HG02623 (cell line): ENCODE results near the gene GPN1.
"Not testable (repeated sequence)": the region's sequence is repeated elsewhere in the genome, so short reads cannot be mapped to it uniquely, and the experiment has no call there.

ENCODE experiments used
- ATAC-seq: cut with Tn5 transposase; IDR thresholded peaks from one replicate; pipeline ENCODE4 v1.9.1; 2021; ENCODE audit warnings: moderate library complexity; ENCODE audit not compliant: unreplicated experiment

Gene GPN1

DNA sequence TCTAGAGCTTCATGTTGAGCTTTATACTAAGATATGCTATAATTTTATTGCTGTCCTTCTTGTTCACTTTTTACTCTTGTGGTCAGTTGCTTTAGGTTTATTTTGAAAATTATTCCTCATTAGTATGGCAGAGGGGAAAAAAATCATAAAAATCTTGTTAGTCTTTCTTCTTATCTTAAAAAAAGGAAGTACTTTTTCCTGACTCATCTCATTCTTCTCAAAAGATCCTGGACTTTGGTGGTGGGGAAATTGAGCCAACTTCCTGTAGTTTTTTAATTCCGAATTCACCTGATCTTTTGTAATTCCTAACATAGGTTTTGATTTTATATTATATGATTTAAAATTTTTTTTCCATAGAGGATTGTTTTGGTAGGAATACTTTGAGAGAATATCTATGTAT lies 38.6 kb downstream of the GPN1 start:
- ATAC-seq, result no peak

DNA sequence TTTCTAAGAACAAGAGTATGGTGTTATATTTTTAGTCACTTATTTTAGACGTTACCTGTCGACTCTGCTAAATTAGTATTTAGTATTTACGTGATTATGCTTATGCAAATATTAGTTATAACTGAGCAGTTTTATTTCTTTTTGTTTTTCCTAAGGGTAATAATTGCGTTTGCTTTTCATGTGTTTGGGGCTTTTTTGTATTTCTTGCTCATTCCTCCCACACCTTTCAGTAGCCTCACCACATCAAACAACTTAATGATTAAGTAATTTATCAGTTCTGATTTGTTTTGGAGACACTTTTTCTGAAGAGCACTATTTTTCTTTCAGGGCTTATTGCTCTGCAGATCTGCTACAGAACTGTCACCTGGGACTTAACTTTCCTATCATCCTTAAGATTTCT lies 42.4 kb downstream of the GPN1 start:
- no peak for ATAC-seq

GRCh38 chr2:27672723-27673486 lies 44.1 kb downstream of the GPN1 start:
- no peak for ATAC-seq

DNA sequence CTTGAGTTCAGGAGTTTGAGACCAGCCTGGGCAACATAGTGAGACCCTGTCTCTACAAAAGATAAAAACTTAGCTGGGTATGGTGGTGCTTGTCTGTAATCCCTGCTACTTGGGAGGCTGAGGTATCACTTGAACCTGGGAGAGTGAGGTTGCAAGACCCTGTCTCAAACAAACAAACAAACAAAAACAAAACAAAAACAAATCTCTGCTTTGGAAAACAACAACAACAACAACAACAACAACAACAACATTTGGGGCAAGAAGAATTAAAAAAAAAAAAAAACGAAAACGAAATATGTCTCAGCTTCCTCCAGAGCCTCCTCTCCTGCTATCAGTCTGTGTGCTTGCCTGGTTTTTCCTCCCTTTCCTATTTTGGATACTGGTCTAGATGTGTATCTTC lies 51.7 kb downstream of the GPN1 start:
- no peak for ATAC-seq

- no peak for ATAC-seq
Measured at GRCh38 chr2:27681841-27682240, 53.0 kb downstream of the GPN1 start.

DNA sequence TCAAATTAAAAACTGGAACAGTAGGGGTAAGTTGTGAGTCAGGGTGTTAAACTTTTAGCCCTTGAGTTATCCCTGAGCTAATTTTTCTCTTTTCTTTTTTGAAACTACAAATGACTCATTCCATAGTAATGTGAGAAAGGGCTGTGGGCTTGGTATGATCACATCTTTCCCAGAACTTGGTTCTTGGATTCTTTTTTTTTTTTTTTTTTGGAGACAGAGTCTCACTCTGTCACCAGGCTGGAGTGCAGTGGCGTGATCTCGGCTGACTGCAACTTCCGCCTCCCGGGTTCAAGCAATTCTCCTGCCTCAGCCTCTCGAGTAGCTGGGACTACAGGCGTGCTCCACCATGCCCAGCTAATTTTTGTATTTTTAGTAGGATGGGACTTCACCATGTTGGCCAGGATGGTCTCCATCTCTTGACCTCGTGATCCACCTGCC lies 53.5 kb downstream of the GPN1 start:
- ATAC-seq, result not testable (repeated sequence)

GRCh38 chr2:27683390-27684071 lies 54.7 kb downstream of the GPN1 start:
- no peak for ATAC-seq

GRCh38 chr2:27685006-27685405 lies 56.2 kb downstream of the GPN1 start:
- ATAC-seq, result not testable (repeated sequence)

DNA sequence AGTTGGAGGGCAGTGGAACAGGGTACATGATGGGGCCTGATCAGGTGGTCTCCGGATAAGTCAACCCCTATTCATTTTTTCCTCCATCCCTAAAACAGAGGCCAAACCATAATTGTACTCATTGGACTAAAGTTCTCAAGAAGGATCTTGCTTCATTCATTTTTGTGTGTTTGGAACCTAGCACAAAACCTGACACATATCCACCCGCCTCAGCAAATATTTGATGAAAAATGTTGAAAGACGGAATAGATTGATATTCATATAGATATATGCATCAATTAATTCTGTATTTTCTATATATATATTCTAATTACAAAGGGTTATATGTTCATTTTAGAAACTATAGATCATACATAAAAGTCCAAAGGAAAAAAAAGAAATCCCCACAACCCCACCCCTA lies 56.7 kb downstream of the GPN1 start:
- ATAC-seq, result no peak

- no peak for ATAC-seq
Measured at GRCh38 chr2:27687232-27687631, 58.4 kb downstream of the GPN1 start.

GRCh38 chr2:27689424-27689823 lies 60.6 kb downstream of the GPN1 start:
- no peak for ATAC-seq

GRCh38 chr2:27690052-27690451 lies 61.2 kb downstream of the GPN1 start:
- no peak for ATAC-seq

GRCh38 chr2:27697660-27698059 lies 68.8 kb downstream of the GPN1 start:
- no peak for ATAC-seq
